GM12875 (cell line): ENCODE data around the gene ENTPD7.

Source experiments
- H3K4me3 ChIP-seq: one replicate; pipeline ENCODE4 v1.5.1; 2011; ENCODE audit warnings: low read depth, low read length, control low read depth
- CTCF ChIP-seq: IDR thresholded peaks from 2 replicates; pipeline ENCODE4 v1.5.1; 2011; ENCODE audit warnings: low read depth, mild to moderate bottlenecking, control low read depth, inconsistent platforms, low read length, moderate library complexity, borderline replicate concordance; ENCODE audit not compliant: insufficient read depth

Gene ENTPD7

GRCh38 chr10:99659031-99659867 is at the start of gene ENTPD7:
ENTPD7 (plus strand) TSS chr10:99659509; CDS start chr10:99659957, 448 bp downstream.
- H3K4me3 ChIP-seq, result peak within 1 kb of the TSS; percentile 85

GRCh38 chr10:99610221-99610620 is 49.1 kb upstream of the ENTPD7 start:
- no peak for TF ChIP-seq CTCF
- no peak overlapping the region for H3K4me3 ChIP-seq

More at GRCh38 chr10:99659031-99659867, at the start of gene ENTPD7:
- no peak for TF ChIP-seq CTCF

- TF ChIP-seq CTCF, result no peak
- H3K4me3 ChIP-seq, result no peak overlapping the region
Observed at GRCh38 chr10:99611326-99611725, 48.0 kb upstream of the ENTPD7 start.

GRCh38 chr10:99612167-99612831 is 47.0 kb upstream of the ENTPD7 start:
- peak; percentile 72; the same call in 1 of the 2 replicates for TF ChIP-seq CTCF
- H3K4me3 ChIP-seq, result no peak overlapping the region

GRCh38 chr10:99615426-99615825 is 43.9 kb upstream of the ENTPD7 start:
- no peak overlapping the region for H3K4me3 ChIP-seq
- TF ChIP-seq CTCF, result no peak

- H3K4me3 ChIP-seq, result no peak overlapping the region
- TF ChIP-seq CTCF, result no peak
Observed at GRCh38 chr10:99617696-99618095, 41.6 kb upstream of the ENTPD7 start.

GRCh38 chr10:99619090-99619800 is 40.1 kb upstream of the ENTPD7 start:
- TF ChIP-seq CTCF, result no peak
- H3K4me3 ChIP-seq, result peak overlapping the region; percentile 94
